GM21423 (cell line): ENCODE measurements around the gene ALDOB.

Experiments
- ATAC-seq: cut with Tn5 transposase; IDR thresholded peaks from one replicate; pipeline ENCODE4 v1.9.1; 2021; ENCODE audit warnings: mild to moderate bottlenecking, moderate library complexity; ENCODE audit not compliant: unreplicated experiment

The ALDOB gene

DNA sequence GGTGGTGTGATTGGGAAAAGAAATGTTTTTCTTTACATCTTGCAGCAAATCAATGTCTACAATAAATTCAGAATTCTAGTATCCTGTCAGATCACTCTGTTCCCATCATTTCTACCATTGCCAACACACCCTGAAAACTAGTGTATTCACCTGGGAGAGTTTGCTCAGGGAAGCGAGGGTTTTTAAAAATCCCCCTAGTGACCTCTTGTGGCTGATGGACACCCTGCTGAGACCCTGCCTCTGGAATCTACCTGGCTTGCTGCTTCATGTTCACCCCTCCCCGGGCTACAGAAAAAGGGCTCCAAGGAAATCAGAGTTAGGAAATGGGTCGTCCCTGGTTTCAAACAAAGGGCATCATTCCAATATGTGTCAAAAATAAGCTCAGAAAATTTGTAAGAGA lies 21.4 kb upstream of the ALDOB start:
- ATAC-seq = no peak

DNA sequence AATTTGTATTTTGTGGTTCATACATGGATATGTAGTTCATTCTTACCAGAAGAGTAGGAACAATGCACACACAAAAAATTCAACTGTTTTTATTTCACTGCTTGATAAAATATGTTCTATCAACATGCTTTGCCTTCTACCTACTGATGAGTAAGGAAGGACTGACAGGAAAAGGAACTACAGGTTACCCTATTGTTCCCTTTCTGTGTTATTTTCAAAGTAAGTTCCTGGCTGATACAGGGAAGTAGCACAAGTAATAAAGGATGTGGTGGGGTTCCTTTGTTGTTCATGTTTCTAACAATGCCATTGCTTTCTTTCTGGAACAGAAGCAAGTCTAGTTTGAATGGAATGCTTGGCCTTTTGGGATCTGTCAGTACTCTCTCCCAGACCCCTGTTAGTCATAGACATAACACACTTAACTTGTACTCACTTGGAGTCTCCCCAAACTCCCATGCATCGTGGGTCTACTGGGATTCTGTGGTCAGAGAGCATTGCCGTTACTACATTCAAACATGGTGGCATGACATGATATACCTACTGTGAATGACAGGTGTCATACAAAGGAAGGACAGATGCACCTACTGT lies 20.2 kb upstream of the ALDOB start:
- ATAC-seq = no peak

DNA sequence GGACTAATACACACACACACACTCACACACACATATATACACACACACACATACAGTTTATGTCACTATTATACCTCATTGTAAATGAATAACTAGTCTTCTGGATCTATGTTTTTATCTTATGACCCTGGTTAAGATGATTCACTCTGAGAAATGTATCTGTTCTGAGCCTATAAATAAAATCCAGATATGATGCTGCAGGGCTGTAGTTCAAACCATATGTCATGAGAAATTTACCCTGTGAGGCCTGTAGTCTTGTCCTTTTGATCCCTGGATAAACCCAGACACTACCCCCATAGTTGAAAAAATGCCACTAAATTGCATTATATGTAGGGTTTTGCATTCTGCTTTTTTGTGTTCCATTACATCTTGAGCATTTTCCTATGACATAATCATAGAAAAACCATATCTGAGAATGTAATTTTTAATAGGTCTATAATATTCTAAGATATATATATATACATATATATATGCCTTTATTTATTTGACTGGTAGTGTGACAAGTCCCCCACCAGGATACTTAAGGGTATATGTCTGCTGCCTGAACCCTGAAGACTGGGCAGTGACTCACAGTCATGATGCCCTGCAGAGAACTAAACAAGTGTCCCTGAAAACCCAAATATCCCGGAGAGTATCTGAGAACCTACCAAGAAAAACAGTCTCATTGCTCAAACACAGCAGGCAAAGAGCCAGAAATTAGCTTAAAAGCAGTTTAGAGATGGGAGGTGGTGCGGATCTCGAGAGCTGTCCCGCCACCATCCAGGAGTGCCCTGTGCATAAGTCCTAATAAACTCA lies 18.4 kb upstream of the ALDOB start:
- no peak for ATAC-seq

DNA sequence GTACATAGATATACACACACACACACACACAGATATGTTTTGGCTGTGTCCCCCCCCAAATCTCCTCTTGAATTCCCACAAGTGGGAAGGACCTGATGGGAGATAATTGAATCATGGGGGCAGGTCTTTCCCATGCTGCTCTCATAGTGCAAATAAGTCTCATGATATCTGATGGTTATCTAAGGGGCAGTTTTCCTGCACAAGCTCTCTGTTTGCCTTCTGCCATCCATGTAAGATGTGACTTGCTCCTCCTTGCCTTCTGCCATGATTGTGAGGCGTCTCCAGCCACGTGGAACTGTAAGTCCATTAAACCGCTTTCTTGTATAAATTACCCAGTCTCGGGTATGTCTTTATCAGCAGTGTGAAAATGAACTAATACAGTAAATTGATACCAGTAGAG lies 15.9 kb upstream of the ALDOB start:
- ATAC-seq = no peak

DNA sequence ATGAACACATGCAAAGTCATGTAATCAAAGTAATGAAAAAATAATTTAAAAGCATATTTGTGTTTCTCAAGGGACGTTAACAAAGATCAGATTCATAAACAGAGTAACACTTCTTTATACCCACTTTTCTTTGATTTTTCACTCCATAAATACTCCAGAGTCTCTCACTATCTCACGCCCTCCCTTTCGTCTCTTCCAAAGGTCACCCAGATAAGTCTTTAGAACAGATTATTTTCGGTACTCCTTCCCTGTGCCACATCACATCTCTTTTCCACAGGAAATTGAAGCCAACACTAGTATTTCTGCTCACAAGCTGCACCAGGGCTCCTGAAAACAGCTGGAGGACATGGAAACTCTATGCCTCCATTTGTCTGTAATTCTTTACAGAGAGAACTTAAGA lies 15.4 kb upstream of the ALDOB start:
- ATAC-seq = no peak

DNA sequence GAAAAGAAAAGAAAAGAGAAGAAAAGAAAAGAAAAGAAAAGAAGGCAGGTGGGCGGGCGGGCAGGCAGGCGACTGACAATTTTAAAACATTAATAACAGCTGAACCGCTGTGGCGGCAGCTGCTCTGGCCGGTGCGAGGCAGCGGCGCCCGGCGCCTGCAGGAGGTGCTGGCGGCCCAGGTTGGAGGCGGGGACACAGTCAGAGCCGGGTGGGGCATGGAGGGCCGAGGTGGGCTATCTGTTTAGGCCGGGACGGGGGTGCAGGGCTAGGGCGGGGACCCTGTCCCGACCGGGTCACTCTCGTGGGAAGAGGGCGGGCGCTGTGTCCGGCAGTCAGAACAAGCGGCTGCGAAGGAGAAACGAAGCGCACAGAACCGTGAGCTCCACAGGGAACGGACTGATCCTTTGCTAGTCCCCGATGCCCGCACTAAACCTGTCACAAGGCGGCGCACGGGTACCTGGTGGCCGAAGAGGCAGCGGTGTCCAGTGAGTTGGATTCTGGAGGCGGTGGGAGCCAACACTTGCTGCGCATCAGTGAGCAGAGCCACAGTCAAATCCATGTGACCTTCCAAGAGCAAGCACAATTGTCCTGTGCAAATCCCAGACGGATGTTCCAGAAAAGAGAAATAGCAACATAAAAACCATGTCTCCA lies 13.6 kb upstream of the ALDOB start:
- ATAC-seq = peak; percentile 98

DNA sequence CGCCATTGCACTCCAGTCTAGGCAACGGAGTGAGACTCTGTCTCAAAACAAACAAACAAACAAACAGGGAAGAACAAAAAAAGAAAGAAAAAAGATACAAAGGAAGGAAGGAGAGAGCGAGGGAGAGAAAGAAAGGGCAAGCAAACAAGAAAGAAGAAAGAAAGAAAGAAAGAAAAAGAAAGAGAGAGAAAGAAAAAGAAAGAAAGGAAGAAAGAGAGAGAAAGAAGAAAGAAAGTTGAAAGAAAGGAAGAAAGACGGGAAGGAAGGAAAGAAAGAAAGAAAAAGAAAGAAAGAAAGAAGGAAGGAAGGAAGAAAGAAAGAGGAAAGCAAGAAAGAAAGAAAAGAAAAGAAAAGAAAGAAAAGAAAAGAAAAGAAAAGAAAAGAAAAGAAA lies 13.1 kb upstream of the ALDOB start:
- no peak for ATAC-seq

DNA sequence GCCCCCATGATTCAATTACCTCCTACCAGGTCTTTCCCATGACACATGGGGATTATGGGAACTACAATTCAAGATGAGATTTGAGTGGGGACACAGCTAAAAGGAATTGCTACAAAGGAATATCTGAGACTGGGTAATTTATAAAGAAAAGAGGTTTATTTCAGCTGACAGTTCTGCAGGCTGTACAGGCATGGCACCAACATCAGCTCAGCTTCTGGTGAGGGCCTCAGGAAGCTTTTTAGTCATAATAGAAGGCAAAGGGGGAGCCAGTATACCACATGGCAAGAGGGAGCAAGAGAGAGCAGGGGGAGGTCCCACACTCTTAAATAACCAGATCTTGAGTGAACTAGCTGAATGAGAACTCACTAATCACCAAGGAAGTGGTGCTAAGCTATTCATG lies 11.2 kb upstream of the ALDOB start:
- ATAC-seq = no peak

DNA sequence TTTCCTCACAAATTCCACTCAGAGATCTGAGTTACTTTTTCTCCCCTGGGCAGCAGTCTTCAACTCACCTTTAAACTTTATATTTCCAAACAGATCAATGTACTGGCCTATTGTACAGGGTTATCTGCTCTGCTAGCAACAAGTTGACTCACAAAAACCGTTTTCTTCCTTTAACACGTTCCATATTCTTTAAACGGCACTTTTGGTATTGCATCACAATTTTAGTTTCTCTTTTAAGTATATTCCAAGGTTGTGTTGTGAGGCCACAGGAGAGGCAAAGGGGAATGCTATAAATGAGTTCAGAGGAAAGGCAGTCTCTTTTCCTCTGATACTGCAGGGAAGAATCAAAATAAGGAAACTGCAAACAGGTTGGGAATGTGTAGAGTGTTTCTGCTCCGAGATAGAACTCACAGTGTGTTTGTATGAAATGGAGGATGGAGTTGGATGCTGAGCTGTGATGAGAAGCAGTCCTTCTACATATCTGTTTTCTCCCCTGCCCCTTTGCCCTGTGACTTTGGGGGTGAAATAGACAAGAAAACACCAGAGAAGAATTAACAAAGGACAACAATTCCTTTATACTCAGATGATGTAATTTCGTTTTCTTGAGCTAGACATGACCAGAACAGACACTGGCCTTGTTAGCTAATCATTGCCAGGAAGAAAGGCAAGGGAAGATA lies 9.9 kb upstream of the ALDOB start:
- no peak for ATAC-seq

DNA sequence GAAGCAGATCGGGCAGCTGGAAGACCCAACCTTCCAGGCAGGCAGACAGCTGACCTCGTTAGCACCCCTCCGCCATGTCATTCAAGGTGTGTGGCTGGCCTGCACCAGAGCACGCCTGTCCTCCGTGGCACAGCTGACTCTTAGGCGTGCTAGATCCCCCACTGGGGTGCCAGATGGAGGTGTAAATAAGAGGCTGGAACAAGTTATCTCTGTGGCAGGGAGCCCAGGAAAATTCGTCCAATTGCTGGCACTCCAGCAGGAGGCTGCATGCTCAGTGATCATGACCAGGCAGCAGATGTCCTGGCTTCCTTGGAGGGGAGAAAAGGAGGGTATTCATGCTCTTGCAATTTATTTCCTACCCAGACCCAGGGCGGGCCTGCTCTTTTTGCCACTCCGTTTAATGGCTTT lies 7.8 kb upstream of the ALDOB start:
- no peak for ATAC-seq

DNA sequence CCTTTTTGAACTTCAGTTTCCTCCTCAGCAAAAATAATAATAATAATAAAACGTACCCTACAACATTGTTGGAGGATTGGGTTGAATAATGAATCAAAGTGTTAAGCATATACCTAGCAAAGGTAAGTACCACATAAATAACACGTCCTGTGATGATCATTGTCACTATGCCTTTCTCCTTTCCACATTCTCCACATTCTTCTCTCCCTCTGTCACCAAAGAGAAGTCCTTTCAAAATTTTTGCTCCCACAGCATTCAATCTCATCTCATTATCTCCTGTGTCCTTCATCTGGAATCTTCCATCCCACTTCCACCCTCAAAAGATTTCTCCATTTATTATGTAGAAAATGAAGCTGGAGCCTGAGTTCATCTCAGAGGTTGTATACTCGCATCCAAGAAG lies 7.2 kb upstream of the ALDOB start:
- no peak for ATAC-seq

DNA sequence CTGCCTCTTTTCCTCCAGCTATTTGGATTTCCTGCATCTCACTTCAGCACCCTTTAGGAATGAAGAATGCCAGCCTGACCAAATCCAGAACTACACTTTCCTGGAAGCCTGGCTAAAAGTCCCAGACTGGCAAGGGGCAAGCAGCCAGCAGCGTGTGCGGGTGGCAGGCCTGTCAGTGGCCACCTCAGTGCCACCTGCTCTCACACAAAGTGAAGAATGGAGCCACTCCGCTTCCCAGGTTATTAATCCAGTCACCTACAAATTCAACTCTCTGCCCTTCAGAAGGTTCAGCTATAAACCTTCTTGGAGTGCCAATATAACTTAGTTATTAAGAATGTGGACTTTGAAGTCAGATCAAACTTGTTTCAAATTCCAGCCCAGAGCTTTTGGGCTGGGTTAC lies 6.7 kb upstream of the ALDOB start:
- no peak for ATAC-seq

DNA sequence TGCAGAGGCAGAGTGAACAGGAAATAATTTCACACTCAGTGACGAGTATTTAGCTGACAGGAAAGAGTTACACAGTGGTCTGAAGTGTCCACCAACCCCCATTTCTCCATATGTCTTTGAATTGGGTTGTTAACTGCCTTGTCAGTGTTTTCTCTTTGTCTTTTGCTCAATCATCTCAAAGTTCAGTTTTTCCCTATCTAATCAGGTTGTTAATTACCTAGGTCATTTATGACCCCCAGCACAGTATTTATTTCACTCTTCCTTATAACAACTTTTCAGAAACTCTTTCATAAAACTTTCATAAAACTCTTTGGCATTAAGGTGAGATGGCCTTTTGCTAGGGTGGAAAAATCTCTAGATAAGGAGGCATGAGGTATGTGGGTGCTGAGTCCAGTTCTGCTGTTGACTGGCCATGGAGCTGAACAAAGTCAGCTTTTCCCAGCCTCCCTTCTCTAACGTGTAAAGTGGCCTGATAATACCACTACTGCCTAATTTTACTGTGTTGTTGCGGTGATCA lies 5.2 kb upstream of the ALDOB start:
- no peak for ATAC-seq

DNA sequence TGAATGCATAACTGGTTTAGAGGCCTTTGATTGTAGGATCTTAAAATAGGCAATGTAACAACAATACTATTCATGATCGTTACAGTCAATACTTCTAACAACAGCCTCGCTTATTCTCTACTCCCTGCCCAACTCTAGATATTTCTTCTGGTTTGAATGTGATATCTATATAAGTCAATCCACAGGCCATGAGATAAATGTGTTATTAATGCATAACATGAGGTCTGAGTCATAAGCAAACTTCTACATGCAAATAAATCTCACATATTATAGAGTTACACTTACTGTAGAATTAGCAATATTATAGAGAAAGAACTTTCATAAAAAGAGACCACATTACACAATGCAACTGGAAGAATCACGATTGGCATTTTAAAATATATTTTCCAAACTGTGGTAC lies 2.9 kb upstream of the ALDOB start:
- no peak for ATAC-seq

DNA sequence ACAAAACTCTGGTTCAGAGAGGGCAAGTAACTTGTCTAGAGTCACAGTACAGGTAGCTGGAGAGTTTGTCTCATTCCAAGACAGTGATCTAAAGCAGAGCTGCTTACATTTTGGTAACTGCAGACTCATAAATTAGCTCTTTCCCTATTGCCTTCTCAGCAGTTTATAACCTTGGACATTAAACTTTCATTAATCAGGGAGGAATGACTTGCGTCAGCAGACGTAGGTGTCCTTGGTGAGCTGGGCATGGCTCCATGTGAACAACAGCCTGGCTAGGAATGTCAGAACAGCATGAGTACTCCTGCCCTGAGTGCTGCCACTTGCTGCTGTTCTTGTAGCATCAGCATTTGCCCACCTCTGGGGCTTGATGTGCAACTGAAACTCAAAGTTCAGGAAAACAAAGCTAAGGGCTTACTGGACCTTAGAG lies 2.2 kb upstream of the ALDOB start:
- ATAC-seq = no peak

DNA sequence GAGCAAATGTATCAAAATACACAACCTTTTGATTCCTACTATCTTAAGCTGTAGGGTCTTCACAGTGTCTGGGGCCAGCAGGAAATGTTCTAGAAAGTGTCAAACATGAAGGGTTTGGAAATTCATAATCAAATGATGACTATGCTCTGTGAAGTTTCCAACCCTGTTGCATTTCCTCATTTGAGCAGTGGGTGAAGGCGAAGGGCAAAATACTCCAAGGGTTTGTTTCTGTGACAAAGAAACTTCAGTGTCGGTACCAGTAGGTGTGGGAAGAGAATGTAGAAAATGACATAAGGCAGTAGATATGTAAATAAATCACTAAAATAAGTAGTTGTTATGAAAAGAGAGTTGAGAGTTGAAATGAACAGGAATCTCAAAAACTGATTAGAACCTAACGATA lies 576 bp downstream of the ALDOB start:
- no peak for ATAC-seq

DNA sequence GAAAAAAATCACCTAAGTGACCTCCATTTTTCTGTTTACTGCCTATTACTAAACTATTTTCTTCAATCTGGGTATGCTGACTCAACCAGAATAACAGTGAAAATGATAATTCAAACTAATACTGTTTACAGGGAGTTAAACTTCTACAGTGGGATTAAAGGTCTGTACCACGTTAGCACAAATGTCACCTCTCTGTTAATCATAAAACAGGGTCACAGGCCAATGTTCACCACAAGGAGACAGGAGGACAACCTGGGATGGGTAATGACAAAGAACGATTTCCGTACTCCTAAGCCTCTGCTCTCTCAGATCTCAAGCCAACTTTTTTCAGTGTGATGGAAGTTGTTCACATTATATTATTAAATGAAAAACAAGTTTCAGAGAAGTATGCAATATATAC lies 2.3 kb downstream of the ALDOB start:
- ATAC-seq = no peak

DNA sequence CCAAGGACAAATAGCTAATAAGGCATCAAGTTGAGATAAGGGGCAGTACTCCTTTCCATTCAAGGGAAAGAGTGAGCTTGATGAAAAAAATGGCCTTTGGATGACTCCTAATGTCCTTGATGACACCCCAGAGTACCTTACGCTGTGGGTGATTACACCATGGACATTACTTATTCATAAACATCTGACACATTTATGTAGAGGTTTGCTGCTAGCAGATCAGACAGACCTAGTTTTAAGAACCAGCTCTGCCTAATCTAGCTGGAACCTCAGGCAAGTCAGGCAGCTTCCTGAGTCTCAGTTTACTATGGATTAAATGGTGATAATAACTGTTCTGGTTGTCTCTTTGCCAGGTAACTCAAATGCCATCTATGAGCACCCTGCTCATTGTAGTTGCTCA lies 2.8 kb downstream of the ALDOB start:
- no peak for ATAC-seq

DNA sequence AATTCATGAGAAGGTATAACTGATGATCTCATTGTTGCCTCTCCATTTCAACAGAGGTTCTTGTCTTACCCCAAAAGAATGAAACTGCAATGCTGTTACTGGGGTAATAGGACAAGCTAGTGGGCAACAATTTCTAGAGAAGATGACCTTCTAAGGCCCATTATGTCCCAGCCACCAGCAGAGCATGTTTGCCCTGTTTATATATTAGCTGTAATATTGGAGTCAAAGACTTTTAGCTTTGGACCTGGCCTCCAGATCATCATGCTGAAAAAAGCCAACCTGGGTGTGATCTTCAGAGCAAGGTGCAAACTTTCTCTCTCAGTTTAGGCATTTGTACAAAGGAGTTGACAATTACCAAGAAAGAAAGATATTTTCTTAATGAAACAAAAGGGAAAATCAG lies 3.4 kb downstream of the ALDOB start:
- no peak for ATAC-seq

DNA sequence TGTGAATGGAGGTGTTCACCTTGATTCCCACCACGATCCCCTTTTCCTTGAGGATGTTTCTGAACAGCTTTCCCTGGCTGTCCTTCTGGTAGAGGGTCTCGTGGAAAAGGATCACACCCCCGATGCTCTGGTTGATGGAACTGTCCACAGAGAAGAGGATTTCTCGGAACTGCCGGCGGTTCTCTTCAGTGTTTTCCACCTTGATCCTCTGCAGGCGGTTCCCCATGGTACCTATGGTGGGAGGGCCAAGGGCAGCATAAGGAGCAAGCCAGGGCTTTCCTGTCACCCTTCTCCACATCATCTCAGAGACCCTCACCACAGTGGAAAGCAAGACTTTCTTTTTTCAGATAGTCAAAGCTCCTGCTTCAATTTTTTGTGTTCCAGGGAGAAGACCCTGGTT lies 5.8 kb downstream of the ALDOB start:
- ATAC-seq = no peak

DNA sequence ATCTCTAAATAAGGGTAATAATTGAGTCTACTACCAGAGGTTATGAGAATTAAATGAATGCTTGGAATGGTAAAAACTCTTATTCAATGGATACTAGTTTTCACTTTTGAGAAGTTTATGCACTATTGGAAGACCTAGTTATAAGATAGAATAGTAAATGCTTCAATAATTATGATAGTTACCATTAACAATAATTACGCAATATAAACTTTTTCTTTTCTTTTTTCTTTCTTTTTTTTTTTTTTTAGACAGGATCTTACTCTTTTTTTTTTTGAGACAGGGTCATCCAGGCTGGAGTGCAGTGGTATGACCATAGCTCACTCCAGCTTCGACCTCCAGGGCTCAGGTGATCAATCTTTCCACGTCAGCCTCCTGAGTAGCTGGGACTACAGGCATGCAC lies 6.7 kb downstream of the ALDOB start:
- no peak for ATAC-seq
